ENCODE measurements around the gene DYNLL2. TPM values are rescaled to one million over a fixed set of nuclear protein-coding genes. Genes with fewer than 3 reads are reported as not detected.
"Not testable (repeated sequence)": the region's sequence is repeated elsewhere in the genome, so short reads cannot be mapped to it uniquely, and the experiment has no call there.

Gene DYNLL2
- total RNA-seq, 1 donor from 2014 or later: 50.9 TPM

GRCh38 chr17:58060596-58061191 is 22.5 kb upstream of the DYNLL2 start:
- TF ChIP-seq, protein P1, sequence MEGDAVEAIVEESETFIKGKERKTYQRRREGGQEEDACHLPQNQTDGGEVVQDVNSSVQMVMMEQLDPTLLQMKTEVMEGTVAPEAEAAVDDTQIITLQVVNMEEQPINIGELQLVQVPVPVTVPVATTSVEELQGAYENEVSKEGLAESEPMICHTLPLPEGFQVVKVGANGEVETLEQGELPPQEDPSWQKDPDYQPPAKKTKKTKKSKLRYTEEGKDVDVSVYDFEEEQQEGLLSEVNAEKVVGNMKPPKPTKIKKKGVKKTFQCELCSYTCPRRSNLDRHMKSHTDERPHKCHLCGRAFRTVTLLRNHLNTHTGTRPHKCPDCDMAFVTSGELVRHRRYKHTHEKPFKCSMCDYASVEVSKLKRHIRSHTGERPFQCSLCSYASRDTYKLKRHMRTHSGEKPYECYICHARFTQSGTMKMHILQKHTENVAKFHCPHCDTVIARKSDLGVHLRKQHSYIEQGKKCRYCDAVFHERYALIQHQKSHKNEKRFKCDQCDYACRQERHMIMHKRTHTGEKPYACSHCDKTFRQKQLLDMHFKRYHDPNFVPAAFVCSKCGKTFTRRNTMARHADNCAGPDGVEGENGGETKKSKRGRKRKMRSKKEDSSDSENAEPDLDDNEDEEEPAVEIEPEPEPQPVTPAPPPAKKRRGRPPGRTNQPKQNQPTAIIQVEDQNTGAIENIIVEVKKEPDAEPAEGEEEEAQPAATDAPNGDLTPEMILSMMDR (IDR thresholded peaks at IDR 0.05; ENCODE audit: unreplicated experiment): no peak
- Mint-ChIP-seq H3K9me3 (ENCODE audit: low read depth) (no peaks in the 10 kb centered on the region), H3K4me1 (ENCODE audit: low read depth) (no peaks in the 10 kb centered on the region), H3K27ac (no peak overlapping the region), H3K4me3 (ENCODE audit: low read depth) (no peak overlapping the region), H3K27me3 (peaks cover 28% of the 10 kb centered on the region), H3K36me3 (ENCODE audit: insufficient read depth) (no peaks in the 10 kb centered on the region)
- no peak for DNase-seq (ENCODE audit: low spot score, unreplicated experiment)

DNA sequence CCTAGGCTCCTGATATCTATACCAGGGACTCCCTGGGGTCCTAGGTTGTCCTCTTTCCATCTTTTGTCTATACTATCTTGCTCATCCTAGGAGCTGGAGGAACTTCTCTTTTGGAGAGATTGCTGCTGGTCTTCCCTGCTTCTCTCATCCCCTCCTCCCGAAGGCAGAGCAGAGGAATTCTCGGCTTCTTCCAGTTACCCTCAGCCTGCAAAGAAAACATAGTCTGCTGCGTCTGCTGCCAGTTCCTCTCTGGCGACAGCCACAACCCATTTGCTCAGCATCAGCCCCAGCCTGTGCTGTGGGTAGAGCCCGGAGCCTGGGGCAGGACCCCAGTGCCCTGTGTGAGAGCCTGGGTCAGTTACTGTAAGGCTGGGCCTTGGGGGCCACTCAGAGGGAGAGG is 21.5 kb upstream of the DYNLL2 start:
- Mint-ChIP-seq H3K9me3 (ENCODE audit: low read depth) (no peaks in the 10 kb centered on the region), H3K27ac (no peak overlapping the region), H3K27me3 (peaks cover 32% of the 10 kb centered on the region), H3K36me3 (ENCODE audit: insufficient read depth) (no peaks in the 10 kb centered on the region), H3K4me1 (ENCODE audit: low read depth) (no peaks in the 10 kb centered on the region), H3K4me3 (ENCODE audit: low read depth) (no peak overlapping the region)
- DNase-seq (ENCODE audit: low spot score, unreplicated experiment): no peak
- TF ChIP-seq, protein P1 (IDR thresholded peaks at IDR 0.05; ENCODE audit: unreplicated experiment): no peak

DNA sequence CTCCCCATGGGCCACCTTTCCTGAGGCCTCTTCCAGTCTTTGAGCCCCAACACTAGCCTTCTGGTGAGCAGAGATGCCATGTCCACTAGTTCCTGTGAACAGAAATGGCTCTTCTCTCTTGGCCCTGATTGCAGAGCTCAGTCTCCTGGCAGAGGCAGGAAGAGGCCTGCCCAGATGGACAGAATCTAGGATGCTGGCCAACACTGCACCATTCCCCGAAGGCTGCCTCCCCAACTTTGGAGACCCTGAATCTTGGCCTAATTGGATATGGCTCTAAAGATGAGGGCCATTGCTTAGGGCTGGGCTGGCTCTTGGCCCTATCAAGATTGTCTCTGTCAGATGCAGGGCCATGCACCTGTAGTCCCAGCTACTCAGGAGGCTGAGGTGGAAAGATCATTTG is 18.0 kb upstream of the DYNLL2 start:
- no peak for DNase-seq (ENCODE audit: low spot score, unreplicated experiment)

GRCh38 chr17:58066401-58066800 is 16.8 kb upstream of the DYNLL2 start:
- no peak overlapping the region for H3K27ac Mint-ChIP-seq
- DNase-seq (ENCODE audit: low spot score, unreplicated experiment): no peak
- H3K4me3 Mint-ChIP-seq (ENCODE audit: low read depth): no peak overlapping the region
- peaks cover 28% of the 10 kb centered on the region for H3K27me3 Mint-ChIP-seq
- H3K36me3 Mint-ChIP-seq (ENCODE audit: insufficient read depth): no peaks in the 10 kb centered on the region
- H3K9me3 Mint-ChIP-seq (ENCODE audit: low read depth): no peaks in the 10 kb centered on the region
- peaks cover 1% of the 10 kb centered on the region for H3K4me1 Mint-ChIP-seq (ENCODE audit: low read depth)
- TF ChIP-seq, protein P1 (IDR thresholded peaks at IDR 0.05; ENCODE audit: unreplicated experiment): no peak

More for the DNA sequence above, 18.0 kb upstream of the DYNLL2 start:
- no peaks in the 10 kb centered on the region for H3K9me3 Mint-ChIP-seq (ENCODE audit: low read depth)
- no peak overlapping the region for H3K27ac Mint-ChIP-seq
- TF ChIP-seq, protein P1 (IDR thresholded peaks at IDR 0.05; ENCODE audit: unreplicated experiment): no peak
- H3K36me3 Mint-ChIP-seq (ENCODE audit: insufficient read depth): no peaks in the 10 kb centered on the region
- peaks cover 31% of the 10 kb centered on the region for H3K27me3 Mint-ChIP-seq
- H3K4me1 Mint-ChIP-seq (ENCODE audit: low read depth): no peaks in the 10 kb centered on the region
- no peak overlapping the region for H3K4me3 Mint-ChIP-seq (ENCODE audit: low read depth)

GRCh38 chr17:58072862-58073261 is 10.4 kb upstream of the DYNLL2 start:
- H3K27me3 Mint-ChIP-seq: peaks cover 14% of the 10 kb centered on the region
- no peak overlapping the region for H3K4me3 Mint-ChIP-seq (ENCODE audit: low read depth)
- no peaks in the 10 kb centered on the region for H3K9me3 Mint-ChIP-seq (ENCODE audit: low read depth)
- peaks cover 7% of the 10 kb centered on the region for H3K4me1 Mint-ChIP-seq (ENCODE audit: low read depth)
- H3K36me3 Mint-ChIP-seq (ENCODE audit: insufficient read depth): no peaks in the 10 kb centered on the region
- DNase-seq (ENCODE audit: low spot score, unreplicated experiment): no peak
- H3K27ac Mint-ChIP-seq: no peak overlapping the region
- TF ChIP-seq, protein P1 (IDR thresholded peaks at IDR 0.05; ENCODE audit: unreplicated experiment): no peak

- not testable (repeated sequence) for H3K9me3 Mint-ChIP-seq (ENCODE audit: low read depth); H3K36me3 Mint-ChIP-seq (ENCODE audit: insufficient read depth)
- peaks cover 14% of the 10 kb centered on the region for H3K27me3 Mint-ChIP-seq
Observed at GRCh38 chr17:58073266-58073665, 10.0 kb upstream of the DYNLL2 start.

DNA sequence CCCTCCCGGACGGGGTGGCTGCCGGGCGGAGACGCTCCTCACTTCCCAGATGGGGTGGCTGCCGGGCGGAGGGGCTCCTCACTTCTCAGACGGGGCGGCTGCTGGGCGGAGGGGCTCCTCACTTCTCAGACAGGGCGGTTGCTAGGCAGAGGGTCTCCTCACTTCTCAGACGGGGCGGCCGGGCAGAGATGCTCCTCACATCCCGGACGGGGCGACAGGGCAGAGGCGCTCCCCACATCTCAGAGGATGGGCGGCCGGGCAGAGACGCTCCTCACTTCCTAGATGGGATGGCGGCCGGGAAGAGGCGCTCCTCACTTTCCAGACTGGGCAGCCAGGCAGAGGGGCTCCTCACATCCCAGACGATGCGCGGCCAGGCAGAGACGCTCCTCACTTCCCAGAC is 8.8 kb upstream of the DYNLL2 start:
- not testable (repeated sequence) for H3K36me3 Mint-ChIP-seq (ENCODE audit: insufficient read depth); H3K4me1 Mint-ChIP-seq (ENCODE audit: low read depth); H3K9me3 Mint-ChIP-seq (ENCODE audit: low read depth); H3K27ac Mint-ChIP-seq; DNase-seq (ENCODE audit: low spot score, unreplicated experiment); H3K4me3 Mint-ChIP-seq (ENCODE audit: low read depth)
- peaks cover 10% of the 10 kb centered on the region for H3K27me3 Mint-ChIP-seq

More at GRCh38 chr17:58073266-58073665, 10.0 kb upstream of the DYNLL2 start:
- H3K27ac Mint-ChIP-seq; H3K4me1 Mint-ChIP-seq (ENCODE audit: low read depth); DNase-seq (ENCODE audit: low spot score, unreplicated experiment); H3K4me3 Mint-ChIP-seq (ENCODE audit: low read depth): not testable (repeated sequence)

Measured in progenitor cell of endocrine pancreas (in vitro differentiated cells).